H1 (cell line): ENCODE measurements around the gene HLA-DRB1. TPM values are rescaled to one million over a fixed set of nuclear protein-coding genes. Genes with fewer than 3 reads are reported as not detected.
A peak's percentile ranks its signal among the peaks of the same experiment; 100 is the strongest.

ENCODE experiments used
- CTCF ChIA-PET: fragments of 300-600 bp; sonication (Branson Sonifier 250); formaldehyde crosslinking; loops from one replicate; lab custom pipeline; 2021; ENCODE audit not compliant: partially characterized antibody; lab: Charles Lee
- POLR2A ChIA-PET: fragments of 300-600 bp; sonication (Branson Sonifier 250); formaldehyde crosslinking; loops from one replicate; lab custom pipeline; 2021; ENCODE audit warnings: inconsistent platforms; ENCODE audit not compliant: partially characterized antibody; lab: Charles Lee
- DNase-seq, 2 experiments: peaks; one replicate each; pipeline versions ENCODE4 v3.0.0 to v3.0.0-alpha.2; 2010 to 2022; ENCODE audit warnings: low spot score in 2 of 2, low read depth in 1 of 2, mixed read lengths in 1 of 2
- FAIRE-seq: peaks from 2 replicates; lab custom pipeline; 2011; peaks lifted over from hg19 to GRCh38; lab: Jason Lieb, UNC
- H2AFZ ChIP-seq: 2 replicates; pipeline ENCODE4 v1.8.1; 2012; ENCODE audit warnings: low read length, inconsistent platforms
- H2AK5ac ChIP-seq: 2 replicates; pipeline ENCODE4 v1.6.1; 2013; ENCODE audit warnings: low read depth, low read length
- H2BK120ac ChIP-seq: replicated peaks from 2 replicates; pipeline ENCODE3; 2013; ENCODE audit warnings: low read depth, low read length, inconsistent platforms
- H2BK12ac ChIP-seq: 2 replicates; pipeline ENCODE4 v1.6.1; 2013; ENCODE audit warnings: low read depth, low read length
- H2BK15ac ChIP-seq: 2 replicates; pipeline ENCODE4 v1.6.1; 2013; ENCODE audit warnings: low read length
- H2BK20ac ChIP-seq: 2 replicates; pipeline ENCODE4 v1.6.1; 2013; ENCODE audit warnings: low read length
- H2BK5ac ChIP-seq: 2 replicates; pipeline ENCODE4 v1.6.1; 2013; ENCODE audit warnings: low read depth, low read length
- H3K14ac ChIP-seq: 2 replicates; pipeline ENCODE4 v1.6.1; 2013; ENCODE audit warnings: inconsistent platforms; ENCODE audit not compliant: insufficient read length
- H3K18ac ChIP-seq: 2 replicates; pipeline ENCODE4 v1.6.1; 2013; ENCODE audit warnings: low read length; ENCODE audit errors: extremely low read depth
- H3K23ac ChIP-seq: 2 replicates; pipeline ENCODE4 v1.6.1; 2013; ENCODE audit warnings: inconsistent platforms; ENCODE audit not compliant: insufficient read length
- H3K23me2 ChIP-seq: 2 replicates; pipeline ENCODE4 v1.6.1; 2013; ENCODE audit warnings: low read depth, low read length
- H3K27ac ChIP-seq: 2 replicates; pipeline ENCODE4 v1.6.1; 2011; ENCODE audit warnings: low read depth, low read length, inconsistent platforms
- H3K27me3 ChIP-seq, 4 experiments: replicated peaks in 1 of 4; 1 replicate in 1 of 4; 2 replicates in 3 of 4; pipeline versions ENCODE4 v1.6.1 to v1.8.1; 2011 to 2013; ENCODE audit warnings: low read length in 3 of 4, mild to moderate bottlenecking in 3 of 4, inconsistent platforms in 2 of 4, mixed read lengths in 2 of 4, moderate library complexity in 1 of 4; ENCODE audit not compliant: control insufficient read depth in 3 of 4, insufficient read depth in 3 of 4; ENCODE audit errors: extremely low read depth in 1 of 4
- H3K36me3 ChIP-seq, 4 experiments: 2 replicates each; pipeline versions ENCODE4 v1.6.1 to v1.8.1; 2011 to 2013; ENCODE audit warnings: mild to moderate bottlenecking in 4 of 4, low read length in 3 of 4, moderate library complexity in 2 of 4, control low read depth in 1 of 4, inconsistent platforms in 1 of 4; ENCODE audit not compliant: insufficient read depth in 4 of 4, control insufficient read depth in 2 of 4
- H3K4ac ChIP-seq: replicated peaks from 2 replicates; pipeline ENCODE3; 2013; ENCODE audit warnings: low read length, low read depth, mixed read lengths, inconsistent platforms; ENCODE audit not compliant: insufficient read length
- H3K4me1 ChIP-seq, 4 experiments: replicated peaks in 1 of 4; 1 replicate in 1 of 4; 2 replicates in 3 of 4; pipeline versions ENCODE4 v1.6.1 to v1.8.1; 2011 to 2013; ENCODE audit warnings: low read length in 3 of 4, inconsistent platforms in 2 of 4, mixed read lengths in 1 of 4; ENCODE audit not compliant: insufficient read depth in 4 of 4, control insufficient read depth in 3 of 4
- H3K4me2 ChIP-seq, 2 experiments: 2 replicates each; pipeline versions ENCODE4 v1.6.1 to v1.8.1; 2011 to 2013; ENCODE audit warnings: low read depth in 2 of 2, low read length in 2 of 2, control low read depth in 1 of 2, inconsistent platforms in 1 of 2, mild to moderate bottlenecking in 1 of 2; ENCODE audit not compliant: insufficient read depth in 1 of 2
- H3K4me3 ChIP-seq, 4 experiments: fragments of 200-600, 300-600 bp in 1 of 4; sonication (generic), shearing (Covaris generic), sonication (Bioruptor Twin) in 1 of 4; 2 replicates each; pipeline versions ENCODE4 v1.5.1 to v1.8.1; 2011 to 2016; ENCODE audit warnings: low read length in 4 of 4, low read depth in 3 of 4, control low read depth in 2 of 4, inconsistent platforms in 2 of 4, mild to moderate bottlenecking in 2 of 4, mixed read lengths in 1 of 4, moderate library complexity in 1 of 4; ENCODE audit not compliant: insufficient read depth in 2 of 4; ENCODE audit errors: extremely low read depth in 1 of 4
- H3K56ac ChIP-seq: replicated peaks from 2 replicates; pipeline ENCODE3; 2013; ENCODE audit warnings: low read depth, mild to moderate bottlenecking, mixed read lengths, low read length, inconsistent platforms; ENCODE audit not compliant: insufficient read length
- H3K79me1 ChIP-seq: 2 replicates; pipeline ENCODE4 v1.6.1; 2013; ENCODE audit warnings: low read depth, low read length, control low read depth
- H3K79me2 ChIP-seq, 2 experiments: 2 replicates each; pipeline versions ENCODE4 v1.6.1 to v1.8.1; 2012 to 2013; ENCODE audit warnings: low read length in 2 of 2, mild to moderate bottlenecking in 2 of 2, inconsistent platforms in 1 of 2; ENCODE audit not compliant: insufficient read depth in 2 of 2, control insufficient read depth in 1 of 2
- H3K9ac ChIP-seq, 4 experiments: replicated peaks in 1 of 4; 1 replicate in 1 of 4; 2 replicates in 3 of 4; pipeline versions ENCODE4 v1.6.1 to v1.8.1; 2011 to 2013; ENCODE audit warnings: low read depth in 3 of 4, low read length in 3 of 4, control low read depth in 2 of 4, mild to moderate bottlenecking in 2 of 4, moderate library complexity in 2 of 4, inconsistent platforms in 1 of 4; ENCODE audit errors: extremely low read depth in 1 of 4
- H3K9me3 ChIP-seq, 2 experiments: 2 replicates each; pipeline versions ENCODE4 v1.6.1 to v1.8.1; 2012 to 2013; ENCODE audit warnings: mild to moderate bottlenecking in 2 of 2, moderate library complexity in 2 of 2, control low read depth in 1 of 2, inconsistent platforms in 1 of 2, low read depth in 1 of 2, low read length in 1 of 2, mixed read lengths in 1 of 2; ENCODE audit not compliant: insufficient read depth in 2 of 2
- H4K20me1 ChIP-seq, 2 experiments: replicated peaks in 1 of 2; 2 replicates each; pipeline versions ENCODE3 to v1.8.1; 2011 to 2013; ENCODE audit warnings: inconsistent platforms in 2 of 2, low read length in 2 of 2, mild to moderate bottlenecking in 1 of 2; ENCODE audit not compliant: insufficient read depth in 2 of 2, control insufficient read depth in 1 of 2
- H4K5ac ChIP-seq: 2 replicates; pipeline ENCODE4 v1.6.1; 2013; ENCODE audit warnings: low read length, low read depth, mixed read lengths, inconsistent platforms; ENCODE audit not compliant: insufficient read length
- H4K8ac ChIP-seq: 2 replicates; pipeline ENCODE4 v1.8.0; 2013; ENCODE audit warnings: mild to moderate bottlenecking, moderate library complexity, low read length, inconsistent platforms; ENCODE audit not compliant: insufficient read depth; ENCODE audit errors: extremely low read depth
- H4K91ac ChIP-seq: replicated peaks from 2 replicates; pipeline ENCODE3; 2013; ENCODE audit warnings: low read length, mixed read lengths, inconsistent platforms; ENCODE audit not compliant: insufficient read length
- BCL11A ChIP-seq, 2 experiments: IDR thresholded peaks; one replicate each; pipeline ENCODE4 v1.6.1; 2011; ENCODE audit warnings: low read depth in 2 of 2, low read length in 2 of 2, mild to moderate bottlenecking in 2 of 2
- EGR1 ChIP-seq: IDR thresholded peaks from 2 replicates; pipeline ENCODE4 v1.6.1; 2011; ENCODE audit warnings: low read depth, low read length, borderline replicate concordance
- GABPA ChIP-seq: IDR thresholded peaks from 2 replicates; pipeline ENCODE4 v1.6.1; 2011; ENCODE audit warnings: mild to moderate bottlenecking, low read length, moderate library complexity, borderline replicate concordance; ENCODE audit not compliant: insufficient read depth
- RFX5 ChIP-seq: IDR thresholded peaks from 2 replicates; pipeline ENCODE4 v1.6.1; 2011; ENCODE audit warnings: low read depth, low read length, improper control_type of control experiment, borderline replicate concordance
- SP2 ChIP-seq: IDR thresholded peaks from 2 replicates; pipeline ENCODE4 v1.6.1; 2012; ENCODE audit warnings: mild to moderate bottlenecking, low read length, inconsistent platforms
- WGBS, 2 experiments: shearing (Covaris generic) in 1 of 2; methylation state at CpG; one replicate each; pipeline versions ENCODE4 v1.1.6 to v1.1.7; 2013 to 2015; ENCODE audit warnings: low lambda C conversion rate in 2 of 2, mixed read lengths in 2 of 2, inconsistent platforms in 1 of 2, low coverage in 1 of 2, missing lambda C conversion rate in 1 of 2; ENCODE audit not compliant: insufficient replicate concordance in 2 of 2, insufficient coverage in 1 of 2, insufficient read length in 1 of 2; ENCODE audit errors: extremely low coverage in 1 of 2, missing lambda C conversion rate in 1 of 2; 5-methylcytosine and 5-hydroxymethylcytosine counted together
- polyA plus RNA-seq, 7 experiments: library from polyadenylated mRNA; depleted of rRNA in 3 of 7; stranded (reverse) in 5 of 7; unstranded in 2 of 7; fragments of >200 nt in 5 of 7; fragments of 200-250 nt in 2 of 7; gene quantifications; 1 replicate in 5 of 7; 2 replicates in 1 of 7; 4 replicates in 1 of 7; pipeline versions ENCODE4 v1.2.1 to v1.2.3, GENCODE V29; 2011 to 2013; ENCODE audit warnings: missing spikeins in 2 of 7, mixed read lengths in 2 of 7
- total RNA-seq: library from RNA; stranded (reverse); fragmentation: NEBNext Ultra II Directional; extraction: Animal tissue kit (Norgen Biotek cat#: 25700); gene quantifications from 2 replicates; pipeline ENCODE4 v1.2.1, GENCODE V29; 2021

The HLA-DRB1 gene
- total and polyA plus RNA-seq, 2 of the 8 experiments (the other 6 are each of a cell fraction or from before 2014, with no cell fraction given), result 6.7 to 7.5 TPM

GRCh38 chr6:32529697-32530430 is 59.8 kb downstream of the HLA-DRB1 start, which contains the start of gene HLA-DRB5:
Gene HLA-DRB5 (minus strand): TSS chr6:32530287. CDS start chr6:32530224, 63 bp downstream.
- Histone ChIP-seq H3K79me2 (no peaks in the 10 kb centered on the region), H2BK20ac (no peak within 1 kb of the TSS), H3K56ac (no peak within 1 kb of the TSS), H3K27ac (no peak within 1 kb of the TSS), H3K36me3 (no peaks in the 10 kb centered on the region), H3K23ac (no peak within 1 kb of the TSS), H3K4me1 (no peaks in the 10 kb centered on the region), H3K14ac (no peak within 1 kb of the TSS), H2BK120ac (no peak within 1 kb of the TSS), H3K79me1 (no peaks in the 10 kb centered on the region), H4K91ac (no peak within 1 kb of the TSS), H3K27me3 (no peaks in the 10 kb centered on the region), H4K5ac (no peak within 1 kb of the TSS), H3K23me2 (no peaks in the 10 kb centered on the region), H2AFZ (peak within 1 kb of the TSS; percentile 44; the same call in 1 of the 2 replicates), H2BK15ac (no peak within 1 kb of the TSS), H3K4me3 (no peak within 1 kb of the TSS), H3K18ac (no peak within 1 kb of the TSS), H3K4me2 (no peak within 1 kb of the TSS), H2BK5ac (no peak within 1 kb of the TSS), H2BK12ac (no peak within 1 kb of the TSS), H2AK5ac (no peak within 1 kb of the TSS), H3K4ac (no peak within 1 kb of the TSS), H4K20me1 (no peaks in the 10 kb centered on the region), H3K9ac (no peak within 1 kb of the TSS), H3K9me3 (no peaks in the 10 kb centered on the region), H4K8ac (no peak within 1 kb of the TSS)
- ChIA-PET POLR2A (no interaction called here), CTCF (no interaction called here)
- 43% methylated on average over 3 of the region's 4 CpGs; no CpG with 5 or more reads in 1 of the 2 experiments for WGBS, 2 experiments
- FAIRE-seq, result no peak
- TF ChIP-seq GABPA (no peak), BCL11A (IDR thresholded peaks at IDR 0.05; ENCODE audit: low read depth in 2 of 2, low read length in 2 of 2) (no peak), RFX5 (peak; percentile 85), EGR1 (no peak), SP2 (no peak)
- DNase-seq, result no peak
